ENCODE data around the gene CD6.
A peak's percentile ranks its signal among the peaks of the same experiment; 100 is the strongest.
"Not testable (repeated sequence)": the region's sequence is repeated elsewhere in the genome, so short reads cannot be mapped to it uniquely, and the experiment has no call there.

The CD6 gene

DNA sequence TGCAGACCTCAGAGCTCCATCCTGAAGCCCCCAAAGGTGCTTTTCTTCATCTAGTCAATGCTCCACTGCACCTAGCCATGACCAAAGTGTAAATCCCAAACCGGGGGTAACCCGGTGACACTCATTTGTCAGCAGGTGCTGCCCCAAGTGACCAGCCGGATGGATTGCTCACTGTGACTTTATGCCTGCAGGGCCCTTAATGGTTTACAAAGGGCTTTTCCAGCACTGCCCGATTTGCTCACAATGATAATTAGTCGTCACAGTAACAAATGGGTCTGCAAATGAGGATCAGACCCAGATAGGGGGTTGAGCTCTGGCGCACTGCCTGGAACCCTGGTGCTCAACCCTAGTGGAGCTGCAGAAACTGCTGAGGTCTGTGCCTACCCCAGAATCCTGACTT, 85.1 kb downstream of the CD6 start:
- no peak for DNase-seq (ENCODE audit: low spot score)

GRCh38 chr11:61056981-61057380, 85.5 kb downstream of the CD6 start:
- DNase-seq (ENCODE audit: low spot score): no peak

GRCh38 chr11:61057615-61058014, 86.1 kb downstream of the CD6 start:
- no peak for DNase-seq (ENCODE audit: low spot score)

DNA sequence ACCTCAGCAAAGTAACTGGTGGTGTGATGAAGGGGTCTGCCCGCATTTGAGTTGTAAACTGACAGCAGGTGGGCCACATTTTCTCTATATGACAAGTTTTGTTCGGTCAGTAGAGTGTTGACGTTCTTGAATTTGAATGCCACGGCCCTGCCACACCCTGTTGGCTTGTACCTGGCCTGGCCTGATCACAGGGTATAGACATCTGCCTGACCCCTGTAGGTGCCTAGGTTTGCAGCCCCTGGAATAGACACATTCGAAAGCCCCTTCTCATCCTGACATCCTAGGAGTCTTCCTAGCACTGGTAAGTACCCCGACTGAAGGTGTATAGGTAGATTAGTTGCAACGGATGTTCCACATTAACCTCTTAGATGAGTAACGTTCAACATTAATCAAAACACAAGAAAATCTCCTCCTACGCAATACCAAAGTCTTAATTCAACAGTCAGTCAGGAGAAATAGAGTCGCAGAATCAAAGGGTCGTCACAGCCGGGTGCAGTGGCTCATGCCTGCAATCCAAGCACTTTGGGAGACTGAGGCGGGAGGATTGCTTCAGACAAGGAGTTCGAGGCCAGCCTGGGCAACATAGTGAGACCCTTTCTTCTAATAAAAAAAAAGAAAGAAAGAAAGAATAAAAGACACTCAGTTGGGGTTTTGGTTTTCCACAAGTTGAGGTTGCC, 87.2 kb downstream of the CD6 start:
- no peak for DNase-seq (ENCODE audit: low spot score)

DNA sequence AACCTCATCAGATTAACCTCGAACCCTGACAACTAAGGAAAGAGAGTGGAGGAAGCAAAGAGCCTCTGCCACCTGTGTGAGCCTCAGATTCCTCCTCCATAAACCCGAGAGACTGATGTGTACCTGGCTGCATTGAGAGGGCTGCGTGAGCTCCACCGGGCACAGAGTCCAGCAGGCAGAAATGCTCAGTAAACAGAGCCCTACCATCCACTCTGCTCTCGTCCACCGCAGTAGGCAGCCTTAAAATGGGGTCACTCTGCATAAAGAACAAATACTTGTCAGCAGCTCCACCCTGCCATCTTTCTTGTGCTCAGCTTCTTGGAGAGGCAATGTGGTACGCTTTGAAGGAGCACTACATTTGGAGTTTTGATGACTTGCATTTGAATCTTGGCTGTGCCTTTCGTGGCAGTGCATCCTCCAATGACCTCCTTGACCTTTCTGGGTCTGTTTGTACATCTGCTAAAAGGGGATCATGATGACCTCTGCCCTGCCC, 87.8 kb downstream of the CD6 start:
- DNase-seq (ENCODE audit: low spot score): no peak

- peak; percentile 4 for DNase-seq (ENCODE audit: low spot score)
These were observed 89.8 kb downstream of the CD6 start for GRCh38 chr11:61061081-61061826.

DNA sequence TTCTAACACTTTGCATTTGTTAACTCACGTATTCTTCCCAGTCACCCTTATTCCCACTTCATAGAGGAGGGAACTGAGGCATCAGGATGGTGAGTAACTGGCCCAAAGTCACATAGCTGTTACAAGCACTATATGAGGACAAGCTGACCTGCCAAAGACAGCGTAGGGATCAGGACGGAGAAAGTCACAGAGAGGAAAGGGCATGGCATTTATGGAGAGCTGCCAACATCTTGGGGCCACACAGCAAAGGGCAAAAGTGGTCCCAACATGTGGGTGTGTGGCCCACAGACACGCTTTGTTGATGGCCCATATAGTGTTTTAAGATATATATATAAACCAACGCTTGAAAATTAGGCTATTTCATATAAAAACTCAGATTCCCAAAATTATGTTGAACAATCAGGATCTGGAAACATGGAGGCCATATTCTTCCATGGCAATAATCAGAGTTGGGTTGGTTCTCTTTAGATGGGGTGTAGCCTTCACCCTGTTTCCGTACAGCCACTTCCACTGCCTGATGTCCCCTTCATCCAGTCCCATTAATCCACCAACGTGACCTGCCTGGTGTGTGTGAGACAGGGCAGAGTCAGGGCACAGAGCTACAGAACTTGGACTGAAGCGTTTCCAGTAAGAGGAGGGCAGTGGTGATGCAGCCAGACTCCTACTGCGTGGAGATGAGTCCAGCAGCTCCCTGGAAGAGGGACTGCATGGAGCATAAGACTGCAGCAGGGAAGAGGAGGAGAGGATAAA, 90.9 kb downstream of the CD6 start:
- DNase-seq (ENCODE audit: low spot score): no peak

DNA sequence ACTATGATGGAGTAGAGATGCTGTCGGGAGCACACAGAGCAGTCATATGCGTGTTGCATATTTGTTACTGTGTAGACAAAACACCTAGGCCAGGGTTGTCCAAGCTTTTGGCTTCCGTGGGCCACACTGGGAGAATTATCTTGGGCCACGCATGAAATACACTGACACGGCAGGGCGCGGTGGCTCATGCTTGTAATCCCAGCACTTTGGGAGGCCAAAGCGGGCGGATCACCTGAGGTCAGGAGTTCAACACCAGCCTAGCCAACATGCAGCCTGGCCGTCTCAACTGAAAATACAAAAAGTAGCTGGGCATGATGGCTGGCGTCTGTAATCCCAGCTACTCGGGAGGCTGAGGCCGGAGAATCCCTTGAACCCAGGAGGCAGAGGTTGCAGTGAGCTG, 93.8 kb downstream of the CD6 start:
- DNase-seq (ENCODE audit: low spot score): not testable (repeated sequence)

GRCh38 chr11:61065955-61066638, 94.6 kb downstream of the CD6 start:
- no peak for DNase-seq (ENCODE audit: low spot score)

DNA sequence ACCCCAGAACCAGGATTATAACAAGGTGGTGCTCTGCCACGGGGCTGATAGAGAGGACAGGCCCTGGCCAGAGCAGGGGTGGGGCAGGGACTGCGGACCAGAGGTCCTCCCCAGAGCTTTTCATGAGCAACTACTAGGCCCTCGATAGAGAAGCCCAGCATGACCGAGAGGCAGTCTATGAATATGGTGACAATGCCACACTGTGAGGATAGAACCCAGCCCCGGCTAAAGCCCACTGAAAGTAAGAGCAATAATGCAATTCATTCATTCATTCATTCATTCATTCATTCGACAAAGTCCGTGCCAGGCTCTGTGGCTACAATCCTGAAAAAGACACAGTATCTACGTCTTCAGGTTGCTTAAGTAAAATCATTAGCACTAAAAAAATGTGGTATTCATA, 95.2 kb downstream of the CD6 start:
- no peak for DNase-seq (ENCODE audit: low spot score)

DNA sequence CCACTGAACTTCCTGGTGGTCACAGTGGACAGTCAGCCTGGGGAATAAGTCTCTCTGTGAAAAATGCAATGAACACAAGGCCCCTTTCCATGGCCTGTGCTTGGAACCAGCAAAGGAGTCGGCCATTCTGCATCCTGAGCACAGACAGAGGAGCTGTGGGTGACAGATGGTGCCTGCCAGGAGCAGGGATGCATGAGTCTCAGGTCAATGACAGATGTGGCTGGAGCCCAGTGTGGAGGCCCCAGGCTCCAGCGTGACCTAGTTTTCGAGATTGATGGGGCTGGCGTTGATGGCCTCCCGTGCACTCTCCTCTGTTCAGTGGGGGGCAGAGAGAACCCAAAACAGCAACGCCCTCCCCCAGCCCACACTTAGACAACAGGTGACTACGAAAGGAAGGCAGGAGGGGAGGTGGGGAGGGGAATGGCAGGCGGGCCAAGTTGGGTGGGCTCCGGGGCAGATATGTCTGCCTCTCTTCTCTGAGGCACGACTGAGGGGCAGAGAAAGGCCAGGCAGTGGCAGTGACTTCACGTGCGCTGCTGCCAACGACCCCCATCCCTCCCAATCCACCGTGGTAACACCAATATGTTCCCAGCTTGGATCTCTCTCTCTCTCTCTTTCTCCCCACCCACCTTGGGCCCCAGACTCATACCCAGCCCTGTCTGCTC, 96.4 kb downstream of the CD6 start:
- DNase-seq (ENCODE audit: low spot score): no peak

DNA sequence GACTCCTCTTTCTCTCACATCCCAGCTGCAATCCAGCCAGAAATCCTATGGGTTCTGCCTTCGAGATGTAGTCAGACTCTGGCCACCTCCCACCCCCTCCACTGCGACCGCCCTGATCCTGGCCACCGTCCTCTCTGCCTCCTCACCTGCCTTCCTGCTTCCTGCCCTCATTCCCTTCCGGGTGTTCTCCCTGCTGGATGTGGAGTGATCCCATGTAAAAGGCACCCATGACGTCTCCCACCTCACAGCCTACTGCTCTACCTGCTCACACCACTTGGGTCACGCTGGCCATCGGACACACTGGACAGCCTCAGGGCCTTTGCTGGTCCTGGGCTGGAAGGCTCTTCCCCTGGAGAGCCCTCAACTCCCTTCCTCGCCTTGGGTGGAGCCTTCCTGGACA, 97.1 kb downstream of the CD6 start:
- no peak for DNase-seq (ENCODE audit: low spot score)

GRCh38 chr11:61069427-61069826, 97.9 kb downstream of the CD6 start:
- DNase-seq (ENCODE audit: low spot score): no peak

Data from RKO (cell line).